H1 (cell line): ENCODE results near the gene GPC2. TPM values are rescaled to one million over a fixed set of nuclear protein-coding genes. Genes with fewer than 3 reads are reported as not detected.

Source experiments
- CTCF ChIA-PET: fragments of 300-600 bp; sonication (Branson Sonifier 250); formaldehyde crosslinking; loops from one replicate; lab custom pipeline; 2021; ENCODE audit not compliant: partially characterized antibody; lab: Charles Lee
- POLR2A ChIA-PET: fragments of 300-600 bp; sonication (Branson Sonifier 250); formaldehyde crosslinking; loops from one replicate; lab custom pipeline; 2021; ENCODE audit warnings: inconsistent platforms; ENCODE audit not compliant: partially characterized antibody; lab: Charles Lee
- DNase-seq, 2 experiments: peaks; one replicate each; pipeline versions ENCODE4 v3.0.0 to v3.0.0-alpha.2; 2010 to 2022; ENCODE audit warnings: low spot score in 2 of 2, low read depth in 1 of 2, mixed read lengths in 1 of 2
- FAIRE-seq: peaks from 2 replicates; lab custom pipeline; 2011; peaks lifted over from hg19 to GRCh38; lab: Jason Lieb, UNC
- H2AFZ ChIP-seq: 2 replicates; pipeline ENCODE4 v1.8.1; 2012; ENCODE audit warnings: low read length, inconsistent platforms
- H2AK5ac ChIP-seq: 2 replicates; pipeline ENCODE4 v1.6.1; 2013; ENCODE audit warnings: low read depth, low read length
- H2BK120ac ChIP-seq: replicated peaks from 2 replicates; pipeline ENCODE3; 2013; ENCODE audit warnings: low read depth, low read length, inconsistent platforms
- H2BK12ac ChIP-seq: 2 replicates; pipeline ENCODE4 v1.6.1; 2013; ENCODE audit warnings: low read depth, low read length
- H2BK15ac ChIP-seq: 2 replicates; pipeline ENCODE4 v1.6.1; 2013; ENCODE audit warnings: low read length
- H2BK20ac ChIP-seq: 2 replicates; pipeline ENCODE4 v1.6.1; 2013; ENCODE audit warnings: low read length
- H2BK5ac ChIP-seq: 2 replicates; pipeline ENCODE4 v1.6.1; 2013; ENCODE audit warnings: low read depth, low read length
- H3K14ac ChIP-seq: 2 replicates; pipeline ENCODE4 v1.6.1; 2013; ENCODE audit warnings: inconsistent platforms; ENCODE audit not compliant: insufficient read length
- H3K18ac ChIP-seq: 2 replicates; pipeline ENCODE4 v1.6.1; 2013; ENCODE audit warnings: low read length; ENCODE audit errors: extremely low read depth
- H3K23ac ChIP-seq: 2 replicates; pipeline ENCODE4 v1.6.1; 2013; ENCODE audit warnings: inconsistent platforms; ENCODE audit not compliant: insufficient read length
- H3K23me2 ChIP-seq: 2 replicates; pipeline ENCODE4 v1.6.1; 2013; ENCODE audit warnings: low read depth, low read length
- H3K27ac ChIP-seq: 2 replicates; pipeline ENCODE4 v1.6.1; 2011; ENCODE audit warnings: low read depth, low read length, inconsistent platforms
- H3K27me3 ChIP-seq, 4 experiments: replicated peaks in 1 of 4; 1 replicate in 1 of 4; 2 replicates in 3 of 4; pipeline versions ENCODE4 v1.6.1 to v1.8.1; 2011 to 2013; ENCODE audit warnings: low read length in 3 of 4, mild to moderate bottlenecking in 3 of 4, inconsistent platforms in 2 of 4, mixed read lengths in 2 of 4, moderate library complexity in 1 of 4; ENCODE audit not compliant: control insufficient read depth in 3 of 4, insufficient read depth in 3 of 4; ENCODE audit errors: extremely low read depth in 1 of 4
- H3K36me3 ChIP-seq, 4 experiments: 2 replicates each; pipeline versions ENCODE4 v1.6.1 to v1.8.1; 2011 to 2013; ENCODE audit warnings: mild to moderate bottlenecking in 4 of 4, low read length in 3 of 4, moderate library complexity in 2 of 4, control low read depth in 1 of 4, inconsistent platforms in 1 of 4; ENCODE audit not compliant: insufficient read depth in 4 of 4, control insufficient read depth in 2 of 4
- H3K4ac ChIP-seq: replicated peaks from 2 replicates; pipeline ENCODE3; 2013; ENCODE audit warnings: low read length, low read depth, mixed read lengths, inconsistent platforms; ENCODE audit not compliant: insufficient read length
- H3K4me1 ChIP-seq, 4 experiments: replicated peaks in 1 of 4; 1 replicate in 1 of 4; 2 replicates in 3 of 4; pipeline versions ENCODE4 v1.6.1 to v1.8.1; 2011 to 2013; ENCODE audit warnings: low read length in 3 of 4, inconsistent platforms in 2 of 4, mixed read lengths in 1 of 4; ENCODE audit not compliant: insufficient read depth in 4 of 4, control insufficient read depth in 3 of 4
- H3K4me2 ChIP-seq, 2 experiments: 2 replicates each; pipeline versions ENCODE4 v1.6.1 to v1.8.1; 2011 to 2013; ENCODE audit warnings: low read depth in 2 of 2, low read length in 2 of 2, control low read depth in 1 of 2, inconsistent platforms in 1 of 2, mild to moderate bottlenecking in 1 of 2; ENCODE audit not compliant: insufficient read depth in 1 of 2
- H3K4me3 ChIP-seq, 4 experiments: fragments of 200-600, 300-600 bp in 1 of 4; sonication (generic), shearing (Covaris generic), sonication (Bioruptor Twin) in 1 of 4; 2 replicates each; pipeline versions ENCODE4 v1.5.1 to v1.8.1; 2011 to 2016; ENCODE audit warnings: low read length in 4 of 4, low read depth in 3 of 4, control low read depth in 2 of 4, inconsistent platforms in 2 of 4, mild to moderate bottlenecking in 2 of 4, mixed read lengths in 1 of 4, moderate library complexity in 1 of 4; ENCODE audit not compliant: insufficient read depth in 2 of 4; ENCODE audit errors: extremely low read depth in 1 of 4
- H3K56ac ChIP-seq: replicated peaks from 2 replicates; pipeline ENCODE3; 2013; ENCODE audit warnings: low read depth, mild to moderate bottlenecking, mixed read lengths, low read length, inconsistent platforms; ENCODE audit not compliant: insufficient read length
- H3K79me1 ChIP-seq: 2 replicates; pipeline ENCODE4 v1.6.1; 2013; ENCODE audit warnings: low read depth, low read length, control low read depth
- H3K79me2 ChIP-seq, 2 experiments: 2 replicates each; pipeline versions ENCODE4 v1.6.1 to v1.8.1; 2012 to 2013; ENCODE audit warnings: low read length in 2 of 2, mild to moderate bottlenecking in 2 of 2, inconsistent platforms in 1 of 2; ENCODE audit not compliant: insufficient read depth in 2 of 2, control insufficient read depth in 1 of 2
- H3K9ac ChIP-seq, 4 experiments: replicated peaks in 1 of 4; 1 replicate in 1 of 4; 2 replicates in 3 of 4; pipeline versions ENCODE4 v1.6.1 to v1.8.1; 2011 to 2013; ENCODE audit warnings: low read depth in 3 of 4, low read length in 3 of 4, control low read depth in 2 of 4, mild to moderate bottlenecking in 2 of 4, moderate library complexity in 2 of 4, inconsistent platforms in 1 of 4; ENCODE audit errors: extremely low read depth in 1 of 4
- H3K9me3 ChIP-seq, 2 experiments: 2 replicates each; pipeline versions ENCODE4 v1.6.1 to v1.8.1; 2012 to 2013; ENCODE audit warnings: mild to moderate bottlenecking in 2 of 2, moderate library complexity in 2 of 2, control low read depth in 1 of 2, inconsistent platforms in 1 of 2, low read depth in 1 of 2, low read length in 1 of 2, mixed read lengths in 1 of 2; ENCODE audit not compliant: insufficient read depth in 2 of 2
- H4K20me1 ChIP-seq, 2 experiments: replicated peaks in 1 of 2; 2 replicates each; pipeline versions ENCODE3 to v1.8.1; 2011 to 2013; ENCODE audit warnings: inconsistent platforms in 2 of 2, low read length in 2 of 2, mild to moderate bottlenecking in 1 of 2; ENCODE audit not compliant: insufficient read depth in 2 of 2, control insufficient read depth in 1 of 2
- H4K5ac ChIP-seq: 2 replicates; pipeline ENCODE4 v1.6.1; 2013; ENCODE audit warnings: low read length, low read depth, mixed read lengths, inconsistent platforms; ENCODE audit not compliant: insufficient read length
- H4K8ac ChIP-seq: 2 replicates; pipeline ENCODE4 v1.8.0; 2013; ENCODE audit warnings: mild to moderate bottlenecking, moderate library complexity, low read length, inconsistent platforms; ENCODE audit not compliant: insufficient read depth; ENCODE audit errors: extremely low read depth
- H4K91ac ChIP-seq: replicated peaks from 2 replicates; pipeline ENCODE3; 2013; ENCODE audit warnings: low read length, mixed read lengths, inconsistent platforms; ENCODE audit not compliant: insufficient read length
- ASH2L ChIP-seq: fragments of 200-600, 300-600 bp; sonication (generic); IDR thresholded peaks from one replicate; pipeline ENCODE4 v1.7.1; 2017; ENCODE audit warnings: low read length
- CHD1 ChIP-seq: IDR thresholded peaks from 2 replicates; pipeline ENCODE4 v1.6.1; 2012; ENCODE audit warnings: low read depth, low read length, improper control_type of control experiment
- PHF8 ChIP-seq: fragments of 200-600 bp; sonication (generic); conservative IDR thresholded peaks from 2 replicates; pipeline ENCODE4 v1.7.1; 2012; ENCODE audit warnings: low read depth, mild to moderate bottlenecking, inconsistent platforms, low read length, moderate library complexity
- POLR2A ChIP-seq, 2 experiments: IDR thresholded peaks; 1 replicate in 1 of 2; 2 replicates in 1 of 2; pipeline ENCODE4 v1.6.1; 2011; ENCODE audit warnings: low read depth in 2 of 2, low read length in 2 of 2, mild to moderate bottlenecking in 2 of 2; ENCODE audit errors: control extremely low read depth in 1 of 2
- RBBP5 ChIP-seq: IDR thresholded peaks from 2 replicates; pipeline ENCODE4 v1.7.1; 2012; ENCODE audit warnings: low read depth, mild to moderate bottlenecking, inconsistent platforms, low read length, moderate library complexity, borderline replicate concordance
- RFX5 ChIP-seq: IDR thresholded peaks from 2 replicates; pipeline ENCODE4 v1.6.1; 2011; ENCODE audit warnings: low read depth, low read length, improper control_type of control experiment, borderline replicate concordance
- SP4 ChIP-seq: IDR thresholded peaks from 2 replicates; pipeline ENCODE4 v1.6.1; 2012; ENCODE audit warnings: low read length, inconsistent platforms
- ZNF274 ChIP-seq: IDR thresholded peaks from 2 replicates; pipeline ENCODE4 v1.7.0; 2012; ENCODE audit warnings: low read length, borderline replicate concordance; ENCODE audit errors: extremely low read depth
- WGBS, 2 experiments: shearing (Covaris generic) in 1 of 2; methylation state at CpG; one replicate each; pipeline versions ENCODE4 v1.1.6 to v1.1.7; 2013 to 2015; ENCODE audit warnings: low lambda C conversion rate in 2 of 2, mixed read lengths in 2 of 2, inconsistent platforms in 1 of 2, low coverage in 1 of 2, missing lambda C conversion rate in 1 of 2; ENCODE audit not compliant: insufficient replicate concordance in 2 of 2, insufficient coverage in 1 of 2, insufficient read length in 1 of 2; ENCODE audit errors: extremely low coverage in 1 of 2, missing lambda C conversion rate in 1 of 2; 5-methylcytosine and 5-hydroxymethylcytosine counted together
- polyA plus RNA-seq, 7 experiments: library from polyadenylated mRNA; depleted of rRNA in 3 of 7; stranded (reverse) in 5 of 7; unstranded in 2 of 7; fragments of >200 nt in 5 of 7; fragments of 200-250 nt in 2 of 7; gene quantifications; 1 replicate in 5 of 7; 2 replicates in 1 of 7; 4 replicates in 1 of 7; pipeline versions ENCODE4 v1.2.1 to v1.2.3, GENCODE V29; 2011 to 2013; ENCODE audit warnings: missing spikeins in 2 of 7, mixed read lengths in 2 of 7
- total RNA-seq: library from RNA; stranded (reverse); fragmentation: NEBNext Ultra II Directional; extraction: Animal tissue kit (Norgen Biotek cat#: 25700); gene quantifications from 2 replicates; pipeline ENCODE4 v1.2.1, GENCODE V29; 2021
- TF ChIP-seq, protein P1 (sequence below), 3 experiments: IDR thresholded peaks; 1 replicate in 2 of 3; 2 replicates in 1 of 3; pipeline versions ENCODE4 v1.5.1 to v1.6.1; 2011; ENCODE audit warnings: low read length in 3 of 3, mild to moderate bottlenecking in 3 of 3, inconsistent platforms in 2 of 3, low read depth in 1 of 3, moderate library complexity in 1 of 3; ENCODE audit not compliant: insufficient read depth in 1 of 3; ENCODE audit errors: control extremely low read depth in 1 of 3

The GPC2 gene
- total and polyA plus RNA-seq, 2 of the 8 experiments (the other 6 are each of a cell fraction or from before 2014, with no cell fraction given): 25.3 to 44.8 TPM

DNA sequence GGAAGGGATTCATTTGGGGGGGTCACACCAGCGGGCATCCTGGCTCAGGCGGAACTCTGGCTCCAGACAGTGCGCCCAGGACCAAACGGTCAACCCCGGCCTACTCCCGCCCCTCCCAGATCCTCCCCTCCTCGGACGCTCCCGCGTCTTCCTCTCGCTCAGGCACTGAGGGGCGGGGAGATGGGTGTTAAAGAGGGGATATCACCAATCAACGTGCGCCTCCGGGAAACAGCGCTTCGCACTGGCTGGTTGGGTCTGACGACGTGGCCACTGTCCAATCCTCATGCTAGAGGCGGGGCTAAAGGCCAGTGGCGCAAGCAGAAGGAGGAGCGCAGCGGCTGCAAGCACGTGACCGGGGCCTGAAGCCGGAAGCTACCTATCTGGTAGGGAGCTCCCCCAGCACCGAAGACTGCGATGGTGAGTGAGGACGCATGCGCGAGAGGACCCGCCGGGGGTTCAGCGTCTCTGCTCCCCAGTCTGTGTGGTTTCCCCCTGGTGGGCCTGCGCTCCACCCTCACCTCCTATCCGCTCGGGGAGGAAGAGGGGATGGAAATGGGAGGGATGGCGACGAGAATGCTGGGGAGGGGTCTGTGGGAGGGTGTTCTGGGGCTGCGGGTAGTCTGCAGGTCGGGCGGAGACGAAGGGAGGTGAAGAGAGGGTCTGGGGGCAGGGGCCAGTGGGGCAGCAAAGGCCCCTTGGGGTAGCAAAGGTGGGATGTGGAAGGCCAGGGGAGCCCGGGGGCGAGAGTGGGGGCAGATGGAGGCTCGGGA, 28.4 kb downstream of the GPC2 start, which contains the start of gene LAMTOR4:
Gene LAMTOR4, plus strand, starts transcription at position 360 of the 770 bp plus-strand sequence. Its CDS starts 55 bp downstream, at position 415.
- Histone ChIP-seq H3K27ac (no peak within 1 kb of the TSS), H2BK20ac (peak within 1 kb of the TSS; percentile 43; the same call in 1 of the 2 replicates), H3K14ac (no peak within 1 kb of the TSS), H4K20me1 (peaks cover 1 to 4% of the 10 kb centered on the region in 2 experiments), H3K18ac (peak within 1 kb of the TSS; percentile 98), H3K79me2 (peaks cover 0 to 12% of the 10 kb centered on the region in 2 experiments; a peak in 2 of 4 replicates), H2BK12ac (no peak within 1 kb of the TSS), H3K9me3 (no peaks in the 10 kb centered on the region), H4K91ac (peak within 1 kb of the TSS; percentile 86), H2AFZ (peak within 1 kb of the TSS; percentile 28; the same call in 1 of the 2 replicates), H4K5ac (peak within 1 kb of the TSS; percentile 92), H3K23ac (no peak within 1 kb of the TSS), H3K36me3 (peaks cover 2 to 14% (median 8%) of the 10 kb centered on the region in 4 experiments; a peak in 5 of 8 replicates), H2BK5ac (peak within 1 kb of the TSS; percentile 98), H3K4me2 (peak within 1 kb of the TSS; percentile 55 to 80), H3K9ac (peak within 1 kb of the TSS; percentile 69 to 81 (median 75)), H3K79me1 (no peaks in the 10 kb centered on the region; the same call in 1 of the 2 replicates), H2AK5ac (no peak within 1 kb of the TSS), H3K23me2 (peaks cover 3% of the 10 kb centered on the region), H3K4me3 (peak within 1 kb of the TSS; percentile 71 to 89 (median 78)), H2BK15ac (no peak within 1 kb of the TSS), H4K8ac (peak within 1 kb of the TSS; percentile 94), H3K4me1 (peaks cover 0 to 4% (median under 1%) of the 10 kb centered on the region in 4 experiments; a peak in 3 of 7 replicates), H3K4ac (peak within 1 kb of the TSS; percentile 96), H2BK120ac (no peak within 1 kb of the TSS), H3K27me3 (no peaks in the 10 kb centered on the region), H3K56ac (peak within 1 kb of the TSS; percentile 83)
- ChIA-PET CTCF (interaction anchor here (0.7 to 10.2 kb wide), 3 partner anchors 11 to 40 kb away, joined by 3 to 108 read pairs (median 5); no protein-coding TSS in a partner anchor), POLR2A (interaction anchor here (0.9 to 2.8 kb wide), 21 partner anchors 9 to 63 kb away, joined by 3 to 45 read pairs (median 5); partner anchors contain the start of genes AP4M1, GAL3ST4, GPC2 and MBLAC1)
- DNase-seq: peak; percentile 94 to 99
- 2% methylated on average over 42 of the region's 46 CpGs; no CpG with 5 or more reads in 1 of the 2 experiments for WGBS, 2 experiments
- peak; percentile 60 for FAIRE-seq
- TF ChIP-seq SP4 (peak; percentile 94), CHD1 (no peak), ZNF274 (no peak), RBBP5 (peak; percentile 74; the same call in 1 of the 2 replicates), RFX5 (no peak), POLR2A (IDR thresholded peaks at IDR 0.05; ENCODE audit: control extremely low read depth in 1 of 2, low read depth in 2 of 2, low read length in 2 of 2) (peak; percentile 38 to 69; a peak in 2 of 3 replicates), PHF8 (peak; percentile 56), ASH2L (peak; percentile 52)
- TF ChIP-seq, protein P1, sequence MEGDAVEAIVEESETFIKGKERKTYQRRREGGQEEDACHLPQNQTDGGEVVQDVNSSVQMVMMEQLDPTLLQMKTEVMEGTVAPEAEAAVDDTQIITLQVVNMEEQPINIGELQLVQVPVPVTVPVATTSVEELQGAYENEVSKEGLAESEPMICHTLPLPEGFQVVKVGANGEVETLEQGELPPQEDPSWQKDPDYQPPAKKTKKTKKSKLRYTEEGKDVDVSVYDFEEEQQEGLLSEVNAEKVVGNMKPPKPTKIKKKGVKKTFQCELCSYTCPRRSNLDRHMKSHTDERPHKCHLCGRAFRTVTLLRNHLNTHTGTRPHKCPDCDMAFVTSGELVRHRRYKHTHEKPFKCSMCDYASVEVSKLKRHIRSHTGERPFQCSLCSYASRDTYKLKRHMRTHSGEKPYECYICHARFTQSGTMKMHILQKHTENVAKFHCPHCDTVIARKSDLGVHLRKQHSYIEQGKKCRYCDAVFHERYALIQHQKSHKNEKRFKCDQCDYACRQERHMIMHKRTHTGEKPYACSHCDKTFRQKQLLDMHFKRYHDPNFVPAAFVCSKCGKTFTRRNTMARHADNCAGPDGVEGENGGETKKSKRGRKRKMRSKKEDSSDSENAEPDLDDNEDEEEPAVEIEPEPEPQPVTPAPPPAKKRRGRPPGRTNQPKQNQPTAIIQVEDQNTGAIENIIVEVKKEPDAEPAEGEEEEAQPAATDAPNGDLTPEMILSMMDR (IDR thresholded peaks at IDR 0.05; ENCODE audit: control extremely low read depth in 1 of 3, insufficient read depth in 1 of 3, low read depth in 1 of 3, low read length in 3 of 3): peak in 1 of 3 experiments; percentile 18; a peak in 2 of 4 replicates
